ENCODE results near the gene GABRG3. TPM values are rescaled to one million over a fixed set of nuclear protein-coding genes. Genes with fewer than 3 reads are reported as not detected.

GABRG3 gene
- total and polyA plus RNA-seq, 2 experiments from 2014 or later: 0.10 to 1.4 TPM

DNA sequence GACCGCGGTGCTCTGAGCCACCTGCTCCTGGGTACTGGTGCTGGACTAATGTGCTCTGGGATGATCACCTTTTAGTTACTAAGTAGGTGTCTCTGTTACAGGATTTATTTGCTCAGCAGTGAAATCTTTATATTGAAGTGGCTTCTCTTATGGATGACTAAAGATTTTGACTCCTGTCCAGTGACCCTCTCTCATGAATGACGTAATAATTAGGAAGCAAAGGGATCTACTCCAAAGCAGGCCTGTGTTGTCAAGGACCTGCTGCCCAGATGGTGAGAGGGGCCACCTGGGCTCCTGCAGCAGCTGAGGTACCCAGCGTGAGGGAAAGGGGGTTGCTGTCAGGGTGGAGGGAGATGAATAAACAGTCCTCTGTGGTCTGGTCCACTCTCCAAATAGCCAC lies 263.6 kb downstream of the GABRG3 start (continued):
- TF ChIP-seq, protein P1, sequence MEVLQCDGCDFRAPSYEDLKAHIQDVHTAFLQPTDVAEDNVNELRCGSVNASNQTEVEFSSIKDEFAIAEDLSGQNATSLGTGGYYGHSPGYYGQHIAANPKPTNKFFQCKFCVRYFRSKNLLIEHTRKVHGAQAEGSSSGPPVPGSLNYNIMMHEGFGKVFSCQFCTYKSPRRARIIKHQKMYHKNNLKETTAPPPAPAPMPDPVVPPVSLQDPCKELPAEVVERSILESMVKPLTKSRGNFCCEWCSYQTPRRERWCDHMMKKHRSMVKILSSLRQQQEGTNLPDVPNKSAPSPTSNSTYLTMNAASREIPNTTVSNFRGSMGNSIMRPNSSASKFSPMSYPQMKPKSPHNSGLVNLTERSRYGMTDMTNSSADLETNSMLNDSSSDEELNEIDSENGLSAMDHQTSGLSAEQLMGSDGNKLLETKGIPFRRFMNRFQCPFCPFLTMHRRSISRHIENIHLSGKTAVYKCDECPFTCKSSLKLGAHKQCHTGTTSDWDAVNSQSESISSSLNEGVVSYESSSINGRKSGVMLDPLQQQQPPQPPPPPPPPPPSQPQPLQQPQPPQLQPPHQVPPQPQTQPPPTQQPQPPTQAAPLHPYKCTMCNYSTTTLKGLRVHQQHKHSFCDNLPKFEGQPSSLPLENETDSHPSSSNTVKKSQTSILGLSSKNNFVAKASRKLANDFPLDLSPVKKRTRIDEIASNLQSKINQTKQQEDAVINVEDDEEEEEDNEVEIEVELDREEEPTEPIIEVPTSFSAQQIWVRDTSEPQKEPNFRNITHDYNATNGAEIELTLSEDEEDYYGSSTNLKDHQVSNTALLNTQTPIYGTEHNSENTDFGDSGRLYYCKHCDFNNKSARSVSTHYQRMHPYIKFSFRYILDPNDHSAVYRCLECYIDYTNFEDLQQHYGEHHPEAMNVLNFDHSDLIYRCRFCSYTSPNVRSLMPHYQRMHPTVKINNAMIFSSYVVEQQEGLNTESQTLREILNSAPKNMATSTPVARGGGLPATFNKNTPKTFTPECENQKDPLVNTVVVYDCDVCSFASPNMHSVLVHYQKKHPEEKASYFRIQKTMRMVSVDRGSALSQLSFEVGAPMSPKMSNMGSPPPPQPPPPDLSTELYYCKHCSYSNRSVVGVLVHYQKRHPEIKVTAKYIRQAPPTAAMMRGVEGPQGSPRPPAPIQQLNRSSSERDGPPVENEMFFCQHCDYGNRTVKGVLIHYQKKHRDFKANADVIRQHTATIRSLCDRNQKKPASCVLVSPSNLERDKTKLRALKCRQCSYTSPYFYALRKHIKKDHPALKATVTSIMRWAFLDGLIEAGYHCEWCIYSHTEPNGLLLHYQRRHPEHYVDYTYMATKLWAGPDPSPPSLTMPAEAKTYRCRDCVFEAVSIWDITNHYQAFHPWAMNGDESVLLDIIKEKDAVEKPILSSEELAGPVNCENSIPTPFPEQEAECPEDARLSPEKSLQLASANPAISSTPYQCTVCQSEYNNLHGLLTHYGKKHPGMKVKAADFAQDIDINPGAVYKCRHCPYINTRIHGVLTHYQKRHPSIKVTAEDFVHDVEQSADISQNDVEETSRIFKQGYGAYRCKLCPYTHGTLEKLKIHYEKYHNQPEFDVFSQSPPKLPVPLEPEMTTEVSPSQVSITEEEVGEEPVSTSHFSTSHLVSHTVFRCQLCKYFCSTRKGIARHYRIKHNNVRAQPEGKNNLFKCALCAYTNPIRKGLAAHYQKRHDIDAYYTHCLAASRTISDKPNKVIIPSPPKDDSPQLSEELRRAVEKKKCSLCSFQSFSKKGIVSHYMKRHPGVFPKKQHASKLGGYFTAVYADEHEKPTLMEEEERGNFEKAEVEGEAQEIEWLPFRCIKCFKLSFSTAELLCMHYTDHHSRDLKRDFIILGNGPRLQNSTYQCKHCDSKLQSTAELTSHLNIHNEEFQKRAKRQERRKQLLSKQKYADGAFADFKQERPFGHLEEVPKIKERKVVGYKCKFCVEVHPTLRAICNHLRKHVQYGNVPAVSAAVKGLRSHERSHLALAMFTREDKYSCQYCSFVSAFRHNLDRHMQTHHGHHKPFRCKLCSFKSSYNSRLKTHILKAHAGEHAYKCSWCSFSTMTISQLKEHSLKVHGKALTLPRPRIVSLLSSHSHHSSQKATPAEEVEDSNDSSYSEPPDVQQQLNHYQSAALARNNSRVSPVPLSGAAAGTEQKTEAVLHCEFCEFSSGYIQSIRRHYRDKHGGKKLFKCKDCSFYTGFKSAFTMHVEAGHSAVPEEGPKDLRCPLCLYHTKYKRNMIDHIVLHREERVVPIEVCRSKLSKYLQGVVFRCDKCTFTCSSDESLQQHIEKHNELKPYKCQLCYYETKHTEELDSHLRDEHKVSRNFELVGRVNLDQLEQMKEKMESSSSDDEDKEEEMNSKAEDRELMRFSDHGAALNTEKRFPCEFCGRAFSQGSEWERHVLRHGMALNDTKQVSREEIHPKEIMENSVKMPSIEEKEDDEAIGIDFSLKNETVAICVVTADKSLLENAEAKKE (CRISPR knock-in tag; IDR thresholded peaks at IDR 0.05): no peak
- TF ChIP-seq ETS1 (IDR thresholded peaks at IDR 0.05): no peak
- TF ChIP-seq ZNF331 (CRISPR knock-in tag; IDR thresholded peaks at IDR 0.05; ENCODE audit: low read depth): no peak
- TF ChIP-seq EZH2 (IDR thresholded peaks at IDR 0.05; ENCODE audit: low read depth, unreplicated experiment): no peak
- no peak for TF ChIP-seq STAT1 (IDR thresholded peaks at IDR 0.05; ENCODE audit: unreplicated experiment)
- no peak for TF ChIP-seq POLR2AphosphoS5 (IDR thresholded peaks at IDR 0.05; ENCODE audit: low read depth)

- Mint-ChIP-seq H3K27me3 (ENCODE audit: insufficient read depth, low read depth, poor library complexity) (no peaks in the 10 kb centered on the region), H3K27ac (no peak overlapping the region), H3K4me3 (no peak overlapping the region), H3K36me3 (ENCODE audit: low read depth) (no peaks in the 10 kb centered on the region), H3K4me1 (no peaks in the 10 kb centered on the region), H3K9me3 (no peaks in the 10 kb centered on the region)
- Histone ChIP-seq H3K27ac (ENCODE audit: low read depth) (no peak overlapping the region), H4K20me1 (replicated peaks; ENCODE audit: insufficient read depth) (no peaks in the 10 kb centered on the region), H3K36me3 (ENCODE audit: insufficient read depth) (no peaks in the 10 kb centered on the region), H3K9me2 (ENCODE audit: insufficient read depth) (no peaks in the 10 kb centered on the region), H3F3A (replicated peaks; ENCODE audit: low read depth) (no peaks in the 10 kb centered on the region), H3K4me2 (no peak overlapping the region), H3K79me2 (replicated peaks; ENCODE audit: insufficient read depth) (no peaks in the 10 kb centered on the region), H3K27me3 (ENCODE audit: insufficient read depth) (no peaks in the 10 kb centered on the region), H3K4me3 (no peak overlapping the region), H3K4me1 (ENCODE audit: insufficient read depth) (no peaks in the 10 kb centered on the region), H2AFZ (no peak overlapping the region)
- TF ChIP-seq NANOG (IDR thresholded peaks at IDR 0.05; ENCODE audit: borderline replicate concordance) (no peak), ZNF114 (CRISPR knock-in tag; IDR thresholded peaks at IDR 0.05) (no peak)
- no peak for ATAC-seq
- DNase-seq (ENCODE audit: low spot score): no peak
These were observed 264.2 kb downstream of the GABRG3 start for GRCh38 chr15:27235161-27235560.

Measured in GM23338 (cell line).